Progenitor cell of endocrine pancreas (in vitro differentiated cells): ENCODE results near the gene MTAP. TPM values are rescaled to one million over a fixed set of nuclear protein-coding genes. Genes with fewer than 3 reads are reported as not detected.
A peak's percentile ranks its signal among the peaks of the same experiment; 100 is the strongest.

Experiments
- DNase-seq: peaks from one replicate; pipeline ENCODE4 v3.0.0; 2021; ENCODE audit warnings: low spot score; ENCODE audit not compliant: unreplicated experiment
- H3K27ac Mint-ChIP-seq: 2 replicates; pipeline ENCODE4 v1.8.0; 2021; ENCODE audit warnings: mild to moderate bottlenecking, moderate library complexity, mixed read lengths
- H3K27me3 Mint-ChIP-seq: 2 replicates; pipeline ENCODE4 v1.8.0; 2021; ENCODE audit warnings: mixed read lengths
- H3K36me3 Mint-ChIP-seq: 2 replicates; pipeline ENCODE4 v1.8.0; 2022; ENCODE audit warnings: mixed read lengths; ENCODE audit not compliant: insufficient read depth
- H3K4me1 Mint-ChIP-seq: 2 replicates; pipeline ENCODE4 v1.8.0; 2021; ENCODE audit warnings: low read depth, mixed read lengths
- H3K4me3 Mint-ChIP-seq: 2 replicates; pipeline ENCODE4 v1.8.0; 2021; ENCODE audit warnings: low read depth, mild to moderate bottlenecking, moderate library complexity, mixed read lengths
- H3K9me3 Mint-ChIP-seq: 2 replicates; pipeline ENCODE4 v1.8.0; 2021; ENCODE audit warnings: low read depth, mixed read lengths
- total RNA-seq: library from RNA; stranded (reverse); gene quantifications from 2 replicates; pipeline ENCODE4 v1.2.1, GENCODE V29; 2021
- TF ChIP-seq, protein P1 (sequence below): fragments of 200-600 bp; sonication (generic); IDR thresholded peaks from one replicate; pipeline ENCODE4 v1.5.0; 2021; ENCODE audit warnings: antibody characterized with exemption, mild to moderate bottlenecking; ENCODE audit not compliant: unreplicated experiment

Gene MTAP
- total RNA-seq, 1 donor from 2014 or later, result 73.4 TPM

DNA sequence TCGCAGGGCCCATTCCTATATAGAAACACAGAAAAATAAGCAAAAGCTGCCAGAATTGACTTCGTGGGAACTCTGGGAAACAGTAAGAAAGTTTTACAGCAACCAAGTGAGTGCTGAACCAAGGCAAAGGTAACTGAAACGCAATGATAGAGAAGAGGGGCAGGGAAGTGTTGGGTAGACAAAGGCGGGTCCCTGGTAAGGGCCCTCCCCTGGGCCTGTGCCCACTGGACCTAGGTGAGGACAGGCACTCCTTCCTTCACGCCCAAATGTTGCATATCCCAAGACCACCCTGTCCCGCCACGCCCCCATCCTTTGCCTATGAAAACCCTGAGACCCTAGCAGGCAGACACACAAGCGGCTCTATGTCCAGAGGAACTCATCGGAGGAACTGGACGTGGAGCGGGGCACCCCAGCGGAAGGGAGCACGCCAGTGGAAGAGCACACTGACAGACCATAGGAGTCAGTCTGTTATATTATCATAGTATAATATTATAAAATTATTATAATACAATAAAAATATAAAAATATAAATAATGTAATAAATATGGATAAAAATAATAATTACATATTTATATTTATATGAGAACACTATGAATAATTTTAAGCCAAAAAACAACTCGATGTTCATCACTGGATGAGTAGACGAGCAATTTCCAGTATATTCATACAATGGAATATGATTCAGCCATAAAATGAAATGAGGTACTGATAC, 163.9 kb downstream of the MTAP start:
- peaks cover 4% of the 10 kb centered on the region for H3K36me3 Mint-ChIP-seq
- H3K4me3 Mint-ChIP-seq, result no peak overlapping the region
- peaks cover 98% of the 10 kb centered on the region for H3K27me3 Mint-ChIP-seq
- no peak for DNase-seq
- peaks cover 10% of the 10 kb centered on the region for H3K9me3 Mint-ChIP-seq
- H3K27ac Mint-ChIP-seq, result no peak overlapping the region
- peaks cover 4% of the 10 kb centered on the region for H3K4me1 Mint-ChIP-seq
- TF ChIP-seq, protein P1, sequence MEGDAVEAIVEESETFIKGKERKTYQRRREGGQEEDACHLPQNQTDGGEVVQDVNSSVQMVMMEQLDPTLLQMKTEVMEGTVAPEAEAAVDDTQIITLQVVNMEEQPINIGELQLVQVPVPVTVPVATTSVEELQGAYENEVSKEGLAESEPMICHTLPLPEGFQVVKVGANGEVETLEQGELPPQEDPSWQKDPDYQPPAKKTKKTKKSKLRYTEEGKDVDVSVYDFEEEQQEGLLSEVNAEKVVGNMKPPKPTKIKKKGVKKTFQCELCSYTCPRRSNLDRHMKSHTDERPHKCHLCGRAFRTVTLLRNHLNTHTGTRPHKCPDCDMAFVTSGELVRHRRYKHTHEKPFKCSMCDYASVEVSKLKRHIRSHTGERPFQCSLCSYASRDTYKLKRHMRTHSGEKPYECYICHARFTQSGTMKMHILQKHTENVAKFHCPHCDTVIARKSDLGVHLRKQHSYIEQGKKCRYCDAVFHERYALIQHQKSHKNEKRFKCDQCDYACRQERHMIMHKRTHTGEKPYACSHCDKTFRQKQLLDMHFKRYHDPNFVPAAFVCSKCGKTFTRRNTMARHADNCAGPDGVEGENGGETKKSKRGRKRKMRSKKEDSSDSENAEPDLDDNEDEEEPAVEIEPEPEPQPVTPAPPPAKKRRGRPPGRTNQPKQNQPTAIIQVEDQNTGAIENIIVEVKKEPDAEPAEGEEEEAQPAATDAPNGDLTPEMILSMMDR, result no peak

DNA sequence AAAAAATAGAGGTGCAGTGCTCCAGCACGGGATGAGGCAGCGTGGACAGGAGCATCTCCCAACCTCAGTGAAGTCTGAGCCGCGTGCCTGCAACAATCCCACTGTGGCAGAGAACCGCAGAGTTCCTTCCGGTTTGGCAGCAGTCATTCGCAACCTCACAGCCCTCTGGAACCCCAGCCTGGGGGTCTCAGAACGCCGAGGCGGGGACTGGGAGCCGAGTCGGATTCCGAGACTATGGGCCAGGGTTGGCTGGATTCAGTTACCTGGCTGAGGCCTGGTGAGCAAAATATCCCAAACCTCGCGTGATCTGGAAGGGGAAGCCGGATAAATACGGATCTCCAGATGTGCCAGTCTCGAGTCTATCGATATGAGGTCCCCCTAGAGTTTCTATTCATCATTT, 164.7 kb downstream of the MTAP start:
- H3K27ac Mint-ChIP-seq, result no peak overlapping the region
- DNase-seq, result no peak
- TF ChIP-seq, protein P1, result no peak
- peaks cover 10% of the 10 kb centered on the region for H3K9me3 Mint-ChIP-seq
- no peak overlapping the region for H3K4me3 Mint-ChIP-seq
- peaks cover 98% of the 10 kb centered on the region for H3K27me3 Mint-ChIP-seq
- peaks cover 5% of the 10 kb centered on the region for H3K4me1 Mint-ChIP-seq
- peaks cover 4% of the 10 kb centered on the region for H3K36me3 Mint-ChIP-seq

DNA sequence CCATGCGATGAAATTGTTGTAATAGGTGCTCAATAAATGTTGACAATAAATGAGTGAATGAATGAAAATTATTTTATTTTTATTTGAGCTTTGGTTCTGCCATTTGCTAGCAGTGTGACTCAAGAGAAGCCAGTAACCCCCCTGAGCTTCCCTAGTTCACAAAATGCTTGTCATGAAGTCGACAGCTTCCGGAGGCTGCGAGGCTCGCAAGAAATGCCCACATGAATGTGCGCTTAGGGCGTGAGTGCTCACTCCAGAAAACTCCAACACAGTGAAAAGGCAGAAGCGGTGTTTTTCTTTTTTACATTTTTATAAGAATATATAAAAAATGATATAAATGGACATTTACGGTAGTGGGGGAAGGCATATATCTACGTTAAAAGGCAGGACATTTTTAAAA, 165.3 kb downstream of the MTAP start:
- Mint-ChIP-seq H3K4me3 (no peak overlapping the region), H3K4me1 (peaks cover 5% of the 10 kb centered on the region), H3K36me3 (peaks cover 4% of the 10 kb centered on the region), H3K27ac (no peak overlapping the region), H3K27me3 (peaks cover 99% of the 10 kb centered on the region), H3K9me3 (peaks cover 9% of the 10 kb centered on the region)
- no peak for DNase-seq
- TF ChIP-seq, protein P1, result no peak

DNA sequence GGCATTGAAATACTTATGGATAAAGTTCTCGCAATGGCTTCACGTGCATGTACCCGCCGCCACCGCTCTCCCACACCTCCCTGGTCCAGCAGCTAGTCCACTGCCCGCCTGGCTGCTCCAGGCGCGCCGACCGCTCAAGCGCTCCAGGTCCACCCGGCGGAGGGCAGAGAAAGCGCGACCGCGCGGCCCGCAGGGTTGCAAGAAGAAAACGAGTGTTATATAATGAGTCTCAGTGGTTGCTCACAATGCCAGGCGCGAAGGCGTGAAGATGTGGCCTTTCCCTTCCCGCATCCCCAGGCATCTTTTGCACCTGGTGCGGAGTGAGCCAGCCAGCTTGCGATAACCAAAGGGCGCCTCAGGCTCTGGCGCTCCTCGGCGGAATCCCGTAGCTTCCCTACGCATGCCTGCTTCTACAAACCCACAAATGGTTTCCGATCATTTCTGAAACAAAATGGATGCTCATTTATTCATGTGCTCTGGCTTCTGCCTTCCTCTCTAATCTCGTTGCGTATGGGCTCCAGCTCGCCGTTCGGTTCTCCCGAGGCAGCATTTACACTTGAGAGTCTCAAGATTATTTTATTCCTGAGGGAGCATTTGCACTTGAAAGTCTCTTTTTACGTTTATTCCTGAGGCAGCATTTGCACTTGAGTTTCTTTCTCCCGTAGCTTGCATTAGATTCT, 166.0 kb downstream of the MTAP start:
- Mint-ChIP-seq H3K4me3 (no peak overlapping the region), H3K27ac (peak overlapping the region; percentile 71)

More for the DNA sequence above, 166.0 kb downstream of the MTAP start:
- Mint-ChIP-seq H3K4me1 (peaks cover 5% of the 10 kb centered on the region), H3K27me3 (peaks cover 99% of the 10 kb centered on the region), H3K36me3 (peaks cover 3% of the 10 kb centered on the region), H3K9me3 (peaks cover 4% of the 10 kb centered on the region)
- peak; percentile 31 for DNase-seq
- TF ChIP-seq, protein P1, result no peak
